HUES48 (cell line): ENCODE data around the gene REP15.

Experiments used
- H3K27ac ChIP-seq: one replicate; pipeline ENCODE4 v1.7.0; 2013; ENCODE audit warnings: low read depth, low read length, inconsistent platforms
- H3K27me3 ChIP-seq: 2 replicates; pipeline ENCODE4 v1.6.1; 2013; ENCODE audit warnings: mild to moderate bottlenecking, low read length; ENCODE audit not compliant: control insufficient read depth, insufficient read depth
- H3K36me3 ChIP-seq: 2 replicates; pipeline ENCODE4 v1.6.1; 2013; ENCODE audit warnings: low read length; ENCODE audit not compliant: control insufficient read depth, insufficient read depth
- H3K4me1 ChIP-seq: 2 replicates; pipeline ENCODE4 v1.6.1; 2013; ENCODE audit warnings: mild to moderate bottlenecking, low read length; ENCODE audit not compliant: control insufficient read depth, insufficient read depth
- H3K4me3 ChIP-seq: 2 replicates; pipeline ENCODE4 v1.5.1; 2013; ENCODE audit warnings: mild to moderate bottlenecking, low read depth, low read length
- H3K9ac ChIP-seq: 2 replicates; pipeline ENCODE4 v1.6.1; 2013; ENCODE audit warnings: mild to moderate bottlenecking, low read depth, low read length, moderate library complexity
- H3K9me3 ChIP-seq: 2 replicates; pipeline ENCODE4 v1.6.1; 2013; ENCODE audit warnings: low read length; ENCODE audit not compliant: control insufficient read depth, insufficient read depth

Gene REP15

DNA sequence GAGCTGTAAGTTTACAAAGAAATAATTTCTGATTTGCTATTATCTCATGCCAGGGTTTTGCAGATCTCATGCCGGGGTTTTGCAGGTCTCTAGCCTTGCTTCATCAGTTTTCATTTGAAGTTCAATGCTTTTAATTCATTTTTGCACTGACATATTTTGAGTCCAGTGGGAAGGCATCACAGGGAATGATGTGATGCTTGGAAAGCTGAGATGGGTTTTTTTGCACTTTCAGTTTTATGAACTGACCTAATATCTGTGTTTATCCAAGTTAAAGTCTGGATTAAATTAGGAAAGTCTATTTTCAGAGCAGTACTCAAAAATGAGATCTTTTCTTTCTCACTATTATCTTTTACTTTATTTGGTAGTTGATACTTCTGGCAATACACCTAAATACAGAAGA is 23.6 kb upstream of the REP15 start:
- H3K4me1 ChIP-seq = no peaks in the 10 kb centered on the region
- peaks cover 14% of the 10 kb centered on the region for H3K36me3 ChIP-seq
- no peak overlapping the region for H3K27ac ChIP-seq
- H3K4me3 ChIP-seq = no peak overlapping the region
- H3K9me3 ChIP-seq = no peaks in the 10 kb centered on the region
- H3K27me3 ChIP-seq = no peaks in the 10 kb centered on the region
- no peak overlapping the region for H3K9ac ChIP-seq

DNA sequence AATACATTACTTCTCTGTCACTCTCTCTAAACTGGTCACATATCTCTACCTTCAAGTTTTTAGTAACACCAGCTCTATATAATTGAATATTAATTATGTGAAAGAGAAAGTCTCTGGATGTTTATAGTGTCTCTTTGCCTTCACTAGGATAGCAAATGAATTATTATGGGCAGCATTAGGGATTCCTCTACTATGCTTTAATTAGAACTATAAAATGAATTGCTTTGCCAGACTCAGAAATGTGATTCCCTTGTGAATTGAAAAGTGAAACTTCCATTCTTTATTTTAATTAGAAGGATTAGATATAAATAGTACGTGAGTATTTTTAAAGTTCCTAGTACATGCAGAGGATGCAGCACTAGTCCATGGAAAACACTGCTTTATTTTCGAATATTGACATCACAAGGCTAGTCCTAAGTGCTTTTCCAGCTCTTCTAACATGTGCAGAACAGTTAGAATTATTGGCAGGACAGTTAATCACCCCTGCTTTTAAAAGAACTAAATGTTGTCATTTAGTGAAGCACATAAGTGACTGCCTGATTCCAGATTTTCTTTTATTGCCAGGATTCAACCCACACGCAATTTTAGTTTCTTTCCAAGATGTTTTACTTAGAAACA is 23.0 kb upstream of the REP15 start:
- H3K9me3 ChIP-seq = no peaks in the 10 kb centered on the region
- peaks cover 9% of the 10 kb centered on the region; the same call in 1 of the 2 replicates for H3K36me3 ChIP-seq
- H3K27ac ChIP-seq = no peak overlapping the region
- H3K4me1 ChIP-seq = no peaks in the 10 kb centered on the region
- H3K27me3 ChIP-seq = no peaks in the 10 kb centered on the region
- no peak overlapping the region for H3K4me3 ChIP-seq
- no peak overlapping the region for H3K9ac ChIP-seq

DNA sequence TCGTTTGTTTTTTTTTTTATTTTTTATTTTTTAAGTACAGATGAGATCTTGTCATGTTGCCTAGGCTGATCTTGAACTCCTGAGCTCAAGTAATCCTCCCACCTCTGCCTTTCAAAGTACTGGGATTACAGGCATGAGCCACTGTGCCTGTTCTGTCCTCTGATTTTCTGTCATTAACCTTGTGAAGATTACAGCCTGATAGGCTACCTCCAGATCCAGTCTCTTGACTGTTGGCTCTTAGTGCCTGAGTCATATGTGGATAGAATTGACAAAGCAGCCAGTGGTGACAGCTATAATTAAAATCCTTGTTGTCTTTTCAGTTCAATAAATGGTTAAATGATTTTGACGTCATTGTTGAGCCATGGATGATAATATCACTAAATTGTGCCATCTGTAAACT is 21.3 kb upstream of the REP15 start:
- H3K4me1 ChIP-seq = no peaks in the 10 kb centered on the region
- no peak overlapping the region for H3K4me3 ChIP-seq
- no peak overlapping the region for H3K9ac ChIP-seq
- no peaks in the 10 kb centered on the region for H3K27me3 ChIP-seq
- peaks cover 11% of the 10 kb centered on the region for H3K36me3 ChIP-seq
- H3K27ac ChIP-seq = no peak overlapping the region
- H3K9me3 ChIP-seq = no peaks in the 10 kb centered on the region

DNA sequence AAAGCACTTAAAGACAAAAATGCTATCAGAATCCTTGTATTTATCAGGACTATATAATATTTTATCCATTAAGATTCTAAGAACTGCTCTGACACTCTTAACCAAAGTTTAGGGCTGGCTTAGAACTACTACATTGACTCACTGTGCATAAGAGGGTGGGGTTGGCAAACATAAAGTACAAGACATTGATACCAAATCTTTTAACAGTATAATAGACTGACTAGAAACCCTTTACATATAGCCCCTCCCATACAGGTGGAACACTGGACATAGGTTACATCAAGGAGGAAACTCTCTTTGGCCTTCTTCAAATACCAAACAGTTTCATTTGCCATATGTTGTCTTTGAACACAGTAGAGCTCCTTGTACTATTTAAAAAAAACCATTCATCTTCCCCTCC is 15.6 kb upstream of the REP15 start:
- Histone ChIP-seq H3K36me3 (peaks cover 34% of the 10 kb centered on the region), H3K9me3 (no peaks in the 10 kb centered on the region), H3K27ac (no peak overlapping the region)

DNA sequence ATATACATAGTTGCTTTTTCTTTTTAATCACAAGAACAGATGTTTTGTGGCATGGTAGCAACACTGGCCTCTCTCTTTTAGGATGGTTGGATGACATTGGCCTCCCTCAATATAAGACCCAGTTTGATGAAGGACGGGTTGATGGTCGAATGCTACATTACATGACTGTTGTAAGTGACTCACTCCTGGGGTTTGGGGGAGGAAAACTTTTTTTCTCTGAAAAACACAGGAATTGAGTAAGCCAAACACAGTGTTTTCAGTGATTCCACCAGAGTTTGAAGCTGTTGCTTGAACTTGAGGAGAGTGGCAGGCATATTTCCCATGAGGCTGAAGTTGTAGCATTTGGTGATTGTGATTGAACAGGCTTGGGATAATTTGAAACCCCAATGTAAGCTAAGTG is 13.7 kb upstream of the REP15 start:
- H3K27ac ChIP-seq = no peak overlapping the region
- no peaks in the 10 kb centered on the region for H3K27me3 ChIP-seq
- H3K4me3 ChIP-seq = no peak overlapping the region
- H3K9ac ChIP-seq = no peak overlapping the region
- no peaks in the 10 kb centered on the region for H3K9me3 ChIP-seq
- H3K4me1 ChIP-seq = no peaks in the 10 kb centered on the region
- peaks cover 32% of the 10 kb centered on the region for H3K36me3 ChIP-seq

More for the DNA sequence above, 15.6 kb upstream of the REP15 start:
- Histone ChIP-seq H3K27me3 (no peaks in the 10 kb centered on the region), H3K4me1 (no peaks in the 10 kb centered on the region), H3K4me3 (no peak overlapping the region), H3K9ac (no peak overlapping the region)

DNA sequence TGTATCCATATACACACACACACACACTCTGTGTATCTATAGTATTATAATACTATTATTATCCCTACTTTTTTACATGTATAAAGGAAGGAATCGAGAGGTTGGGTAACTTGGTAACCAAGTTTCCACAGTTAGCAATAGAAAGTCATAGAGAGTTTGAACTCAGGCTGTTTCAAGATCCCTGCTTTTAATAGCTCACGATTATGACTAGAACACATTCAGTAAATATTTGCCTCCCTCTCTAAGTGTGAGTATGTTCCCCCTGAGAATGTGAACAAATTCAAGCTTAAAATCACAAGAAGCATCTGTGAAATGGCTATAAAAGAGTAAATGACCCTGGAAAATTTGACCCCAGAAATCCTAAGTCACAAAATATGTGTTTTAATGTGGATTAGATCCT is 11.0 kb upstream of the REP15 start:
- H3K4me1 ChIP-seq = no peaks in the 10 kb centered on the region
- no peaks in the 10 kb centered on the region for H3K27me3 ChIP-seq
- H3K4me3 ChIP-seq = no peak overlapping the region
- H3K9ac ChIP-seq = no peak overlapping the region
- no peaks in the 10 kb centered on the region for H3K9me3 ChIP-seq
- H3K27ac ChIP-seq = no peak overlapping the region
- peaks cover 44% of the 10 kb centered on the region for H3K36me3 ChIP-seq

DNA sequence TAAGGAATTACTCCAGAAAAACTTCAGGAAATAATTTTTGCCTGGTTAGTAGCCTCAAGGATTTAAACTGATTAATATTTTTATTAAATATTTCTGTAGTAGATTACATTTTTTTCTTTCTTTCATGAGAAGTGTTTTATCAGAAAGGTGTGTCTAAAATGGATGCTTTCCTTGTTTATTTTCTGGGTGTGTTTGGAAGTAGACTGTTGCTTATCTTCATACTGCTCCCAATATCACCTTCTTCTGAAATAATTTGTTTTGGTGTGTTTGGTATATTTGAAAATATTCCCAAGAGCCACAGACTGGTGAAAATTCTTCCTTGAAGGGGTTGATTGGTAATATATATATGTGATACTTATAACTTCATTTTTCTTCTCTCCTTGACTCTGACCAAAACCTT is 10.1 kb upstream of the REP15 start:
- H3K27me3 ChIP-seq = no peaks in the 10 kb centered on the region
- H3K4me3 ChIP-seq = no peak overlapping the region
- H3K36me3 ChIP-seq = peaks cover 47% of the 10 kb centered on the region
- no peaks in the 10 kb centered on the region for H3K9me3 ChIP-seq
- H3K4me1 ChIP-seq = no peaks in the 10 kb centered on the region
- no peak overlapping the region for H3K9ac ChIP-seq
- H3K27ac ChIP-seq = no peak overlapping the region

DNA sequence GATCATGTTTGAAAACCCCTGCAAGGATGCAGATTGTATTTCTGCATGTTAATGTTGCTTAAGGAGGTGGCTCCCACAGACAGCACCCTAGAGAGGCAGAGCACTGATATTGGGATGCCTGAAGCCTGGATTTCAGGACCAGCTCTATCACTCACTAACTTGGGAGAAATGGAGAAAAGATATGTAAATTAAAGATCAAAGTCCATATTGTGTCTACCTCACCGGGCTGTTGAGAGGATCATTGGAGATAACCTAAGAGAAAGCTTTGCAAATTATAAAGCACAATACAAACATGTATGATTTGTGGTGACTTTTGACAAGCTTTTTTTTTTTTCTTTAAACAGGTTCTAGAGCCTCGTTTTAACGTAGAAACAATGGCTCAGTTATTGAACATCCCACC is 7.6 kb upstream of the REP15 start:
- peaks cover 61% of the 10 kb centered on the region for H3K36me3 ChIP-seq
- no peaks in the 10 kb centered on the region for H3K9me3 ChIP-seq
- no peak overlapping the region for H3K27ac ChIP-seq
- H3K27me3 ChIP-seq = no peaks in the 10 kb centered on the region
- no peak overlapping the region for H3K4me3 ChIP-seq
- H3K9ac ChIP-seq = no peak overlapping the region
- H3K4me1 ChIP-seq = no peaks in the 10 kb centered on the region

DNA sequence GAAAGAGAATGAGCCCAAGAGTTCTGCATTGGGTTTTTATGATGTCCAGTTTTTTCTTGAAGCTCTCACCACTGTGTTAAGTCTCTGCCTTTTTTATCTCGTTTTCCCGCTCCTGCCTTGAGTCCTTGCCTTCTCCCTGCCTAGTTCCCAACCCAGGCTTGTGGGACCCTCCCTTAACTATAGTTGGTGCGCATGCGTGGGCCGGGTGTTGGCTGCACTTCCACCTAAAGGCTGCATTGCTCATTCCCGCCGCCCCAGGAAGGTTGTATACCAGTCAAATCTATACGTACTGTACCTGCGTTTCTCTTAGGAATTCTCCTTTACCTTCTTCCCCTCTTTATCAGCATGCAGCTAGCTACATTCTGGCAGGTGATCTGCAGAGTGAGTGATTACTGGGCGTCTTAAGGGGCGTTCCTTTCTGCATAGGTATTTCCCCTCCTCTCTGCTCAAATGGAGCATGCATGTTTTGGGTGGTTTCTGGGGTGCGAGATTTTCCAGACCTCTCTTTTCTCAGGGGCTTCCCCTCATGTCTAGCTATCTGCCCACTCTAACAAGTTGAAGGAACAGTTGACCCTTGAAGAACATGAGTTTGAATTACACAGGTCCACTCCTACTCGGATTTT is 6.6 kb upstream of the REP15 start:
- Histone ChIP-seq H3K4me1 (no peaks in the 10 kb centered on the region), H3K9me3 (no peaks in the 10 kb centered on the region), H3K27ac (no peak overlapping the region), H3K4me3 (no peak overlapping the region), H3K36me3 (peaks cover 63% of the 10 kb centered on the region), H3K9ac (no peak overlapping the region), H3K27me3 (no peaks in the 10 kb centered on the region)

DNA sequence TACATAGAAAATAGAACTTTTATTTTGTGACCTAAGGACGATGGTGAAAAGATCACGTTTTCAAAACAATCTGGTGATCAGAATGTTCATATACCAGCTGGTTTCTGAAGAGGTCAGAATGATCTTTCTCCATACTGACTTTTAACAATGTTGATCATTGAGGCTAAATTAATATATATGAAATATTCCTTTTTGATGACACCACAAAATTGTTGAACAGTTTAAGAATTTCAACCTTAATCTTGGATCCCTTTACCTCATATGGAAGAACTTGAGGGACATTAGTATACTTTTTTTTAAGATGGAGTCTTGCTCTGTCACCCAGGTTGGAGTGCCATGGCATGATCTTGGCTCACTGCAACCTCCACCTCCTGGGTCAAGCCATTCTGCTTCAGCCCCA is 2.8 kb upstream of the REP15 start:
- Histone ChIP-seq H3K36me3 (peaks cover 44% of the 10 kb centered on the region), H3K27ac (no peak overlapping the region), H3K4me1 (no peaks in the 10 kb centered on the region), H3K27me3 (no peaks in the 10 kb centered on the region), H3K4me3 (no peak overlapping the region), H3K9me3 (no peaks in the 10 kb centered on the region), H3K9ac (no peak overlapping the region)

DNA sequence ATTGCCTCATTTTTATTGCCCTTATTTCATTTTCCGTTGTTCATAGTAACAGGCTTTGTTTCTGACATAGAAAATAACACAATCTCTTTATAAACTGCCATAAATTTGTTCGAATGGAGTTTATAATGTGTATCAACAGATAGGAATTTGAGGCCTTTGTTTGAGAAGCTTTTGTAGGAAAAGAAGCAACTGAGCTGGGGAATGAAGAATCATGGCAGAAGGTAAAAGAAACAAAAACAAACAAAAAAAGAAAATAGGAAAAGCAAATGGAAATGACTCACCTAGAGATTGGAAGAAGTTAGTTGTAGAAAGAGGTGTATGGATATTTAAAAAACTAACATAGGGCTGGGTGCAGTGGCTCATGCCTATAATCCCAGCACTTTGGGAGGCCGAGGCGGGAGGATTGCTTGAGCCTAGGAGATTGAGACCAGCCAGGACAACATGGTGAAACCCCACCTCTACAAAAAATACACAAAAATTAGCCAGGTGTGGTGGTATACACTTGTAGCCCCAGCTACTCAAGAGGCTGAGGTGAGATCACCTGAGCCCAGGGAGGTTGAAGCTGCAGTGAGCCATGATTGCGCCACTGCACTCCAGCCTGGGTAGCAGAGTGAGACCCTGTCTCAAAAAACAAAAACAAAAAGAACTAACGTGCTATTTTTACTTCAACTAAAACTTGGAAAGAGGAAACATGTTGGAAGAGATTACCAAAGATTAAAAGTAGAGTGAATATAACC is 523 bp upstream of the REP15 start:
- Histone ChIP-seq H3K27ac (no peak overlapping the region), H3K4me1 (no peaks in the 10 kb centered on the region), H3K36me3 (peaks cover 28% of the 10 kb centered on the region), H3K27me3 (no peaks in the 10 kb centered on the region), H3K9me3 (no peaks in the 10 kb centered on the region), H3K9ac (no peak overlapping the region), H3K4me3 (no peak overlapping the region)
